ENCODE results near the gene UBE2M.

The UBE2M gene

DNA sequence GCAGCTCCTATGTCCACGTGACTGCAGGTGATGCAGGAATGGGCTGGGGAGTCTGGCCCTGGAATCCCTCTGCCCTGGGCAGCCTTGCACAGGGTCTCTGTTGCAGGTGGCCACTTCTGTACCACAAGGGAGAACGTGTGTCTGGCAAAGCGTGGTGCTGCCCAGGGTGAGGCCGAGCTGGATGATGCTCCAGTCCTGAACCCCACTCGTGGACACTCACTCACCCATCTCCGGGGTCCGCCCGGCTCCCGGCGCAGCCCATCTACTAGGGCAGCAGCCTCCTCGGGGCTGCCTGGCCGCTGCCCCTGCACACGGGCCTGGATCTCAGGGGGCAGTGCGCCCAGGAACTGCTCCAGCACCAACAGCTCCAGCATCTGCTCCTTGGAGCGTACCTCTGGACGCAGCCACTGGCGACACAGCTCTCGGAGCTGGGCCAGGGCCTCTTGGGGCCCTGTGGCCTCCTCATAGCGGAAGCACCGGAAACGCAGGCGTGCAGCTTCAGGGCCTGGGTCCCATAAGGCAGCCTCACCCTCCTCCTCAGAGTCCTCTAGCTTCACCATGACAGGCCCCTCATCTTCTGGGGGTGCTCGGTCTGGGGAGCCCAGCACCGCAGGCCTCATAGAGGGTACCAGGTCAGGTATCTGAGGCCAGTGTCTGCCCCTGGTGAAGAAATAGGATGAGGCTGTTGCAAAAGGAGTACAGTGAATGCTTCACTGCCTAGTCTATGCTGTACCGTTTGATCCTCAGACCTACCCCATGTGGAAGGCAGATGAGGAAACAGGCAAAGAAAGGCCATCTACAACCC is 12.6 kb upstream of the UBE2M start:
- no peak for DNase-seq

DNA sequence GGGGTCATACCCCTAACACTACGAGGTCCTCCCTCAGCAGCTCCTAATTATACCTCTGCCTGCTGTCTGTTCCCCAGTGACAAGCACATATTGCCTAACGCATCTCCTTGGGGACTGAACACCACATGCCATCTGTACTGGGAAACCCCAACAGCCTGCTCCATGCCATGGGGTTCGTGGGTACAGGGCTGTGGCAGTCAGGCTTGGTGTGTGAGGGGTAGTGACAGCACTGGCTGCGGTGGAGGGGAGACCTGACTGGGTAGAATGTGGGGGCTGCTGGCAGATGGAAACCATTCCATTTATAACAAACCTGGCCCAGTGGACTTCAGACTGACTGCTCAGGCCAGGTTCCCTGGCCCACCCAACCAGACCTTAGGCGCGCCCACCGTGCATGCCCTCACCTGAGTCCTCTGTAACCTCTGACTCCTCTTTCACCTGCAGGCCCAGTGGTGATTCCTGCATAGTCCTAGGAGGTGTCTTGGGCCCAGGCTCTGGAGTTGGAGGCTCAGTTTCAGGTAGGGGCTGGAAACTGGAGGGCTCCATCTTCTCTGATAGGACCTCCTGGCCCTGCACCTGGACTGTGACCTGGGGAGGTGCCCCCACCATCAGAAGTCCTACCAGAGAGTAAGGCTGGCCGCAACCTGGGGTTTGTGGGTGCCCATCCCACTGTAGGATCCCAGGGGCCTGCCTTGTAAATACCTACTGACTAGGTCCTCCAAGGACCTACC is 11.7 kb upstream of the UBE2M start:
- no peak for DNase-seq

DNA sequence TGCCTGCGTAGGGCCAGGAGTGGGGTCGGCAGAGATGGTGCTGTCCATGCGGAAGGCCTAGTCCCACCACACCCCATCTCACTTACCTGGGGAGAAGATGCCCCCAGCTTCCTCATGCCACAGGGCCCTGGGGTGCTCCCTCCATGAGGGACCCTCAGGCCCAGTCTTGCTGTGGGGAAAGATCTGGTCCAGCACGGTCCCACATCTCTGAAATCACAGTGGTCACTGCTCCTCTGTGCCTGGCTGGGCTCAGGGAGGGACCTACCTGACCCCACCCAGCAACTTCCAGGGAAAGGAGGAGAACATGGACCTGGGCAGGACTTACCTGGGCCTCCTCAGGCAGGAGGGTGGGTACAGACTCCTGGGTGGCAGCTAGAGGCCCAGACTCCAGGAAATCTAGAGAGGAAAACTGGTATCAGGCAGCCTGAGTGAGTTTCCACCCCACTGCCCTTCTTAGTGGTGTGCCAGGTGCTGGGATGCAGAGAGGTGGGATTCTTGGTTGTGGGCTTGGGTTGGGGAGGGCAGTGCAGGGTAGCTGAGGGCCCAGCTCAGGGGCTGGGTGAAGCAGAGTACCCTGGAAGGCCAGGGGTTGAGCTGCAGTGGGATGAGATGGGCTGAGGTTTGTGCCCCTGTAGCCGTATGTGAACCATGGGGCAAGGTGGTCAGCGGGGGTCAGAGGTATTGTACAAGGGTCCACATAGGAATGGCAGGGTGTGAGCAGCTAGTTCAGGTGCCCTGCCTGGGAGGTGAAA is 11.0 kb upstream of the UBE2M start:
- no peak for DNase-seq

DNA sequence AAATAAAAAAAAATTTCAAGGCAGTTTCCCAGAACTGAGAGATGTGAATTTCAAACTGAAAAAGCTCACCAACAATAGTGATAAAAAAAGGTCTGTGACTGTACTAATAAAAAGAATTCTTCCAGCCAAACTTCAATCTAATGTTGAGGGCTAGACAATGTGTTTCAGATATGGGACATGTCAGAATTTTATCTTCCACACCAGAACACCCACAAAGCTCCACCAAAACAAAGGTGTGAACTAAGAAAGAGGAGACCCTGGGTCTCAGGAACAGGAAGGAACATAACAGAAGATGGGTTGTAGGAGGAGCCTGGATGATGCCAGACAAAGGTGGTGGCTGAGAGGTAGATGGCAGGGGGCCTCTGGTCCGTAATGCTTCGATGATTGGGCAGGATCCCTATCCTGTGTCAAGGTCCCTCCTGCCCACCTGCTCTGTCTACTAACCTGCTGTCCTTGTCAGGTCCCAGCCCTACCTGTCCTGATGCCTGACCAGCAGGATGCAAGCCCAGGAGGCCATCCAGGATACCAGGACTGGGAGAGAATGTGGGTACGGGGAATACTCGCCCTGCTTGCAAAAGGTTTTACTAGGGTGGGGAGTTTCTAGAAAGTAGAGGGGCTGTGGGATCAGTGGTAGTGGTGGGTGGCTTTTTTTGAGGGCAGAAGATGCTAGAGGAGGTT is 10.2 kb upstream of the UBE2M start:
- DNase-seq, result no peak

DNA sequence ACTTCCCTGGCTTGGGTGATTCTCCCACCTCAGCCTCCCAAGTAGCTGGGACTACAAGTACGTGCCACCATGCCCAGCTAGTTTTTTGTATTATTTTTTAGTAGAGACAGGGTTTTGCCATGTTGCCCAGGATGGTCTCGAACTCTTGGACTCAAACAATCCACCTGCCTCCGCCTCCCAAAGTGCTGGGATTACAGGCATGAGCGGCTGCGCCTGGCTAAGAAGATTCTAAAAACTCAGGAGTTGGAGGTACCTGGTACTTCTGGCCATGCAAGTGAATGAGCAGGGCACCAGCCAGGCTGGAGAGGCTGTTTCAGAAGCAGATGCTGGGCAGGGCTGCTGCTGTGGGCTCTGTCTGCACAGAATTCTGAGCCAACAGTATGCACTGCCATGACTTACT is 8.6 kb upstream of the UBE2M start:
- no peak for DNase-seq

DNA sequence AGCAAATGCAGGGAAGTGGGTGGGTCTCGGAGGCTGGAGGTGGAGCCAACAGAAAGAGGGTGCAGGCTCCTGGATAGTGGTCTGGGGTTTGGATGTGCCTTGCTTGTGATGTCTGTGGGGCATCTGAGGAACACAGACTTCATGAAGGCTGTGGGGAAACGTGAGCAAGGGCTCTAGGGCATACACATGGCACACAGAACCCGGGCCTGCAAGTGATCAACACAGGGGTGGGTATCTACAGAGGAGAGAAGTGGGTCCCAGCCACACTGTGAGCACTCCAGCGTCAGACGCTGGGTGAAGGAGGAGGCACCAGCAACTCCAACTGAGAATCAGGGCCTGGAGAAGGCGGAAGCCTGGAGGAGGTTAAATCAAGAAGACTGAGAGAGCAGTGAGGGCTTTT is 5.4 kb upstream of the UBE2M start:
- no peak for DNase-seq

DNA sequence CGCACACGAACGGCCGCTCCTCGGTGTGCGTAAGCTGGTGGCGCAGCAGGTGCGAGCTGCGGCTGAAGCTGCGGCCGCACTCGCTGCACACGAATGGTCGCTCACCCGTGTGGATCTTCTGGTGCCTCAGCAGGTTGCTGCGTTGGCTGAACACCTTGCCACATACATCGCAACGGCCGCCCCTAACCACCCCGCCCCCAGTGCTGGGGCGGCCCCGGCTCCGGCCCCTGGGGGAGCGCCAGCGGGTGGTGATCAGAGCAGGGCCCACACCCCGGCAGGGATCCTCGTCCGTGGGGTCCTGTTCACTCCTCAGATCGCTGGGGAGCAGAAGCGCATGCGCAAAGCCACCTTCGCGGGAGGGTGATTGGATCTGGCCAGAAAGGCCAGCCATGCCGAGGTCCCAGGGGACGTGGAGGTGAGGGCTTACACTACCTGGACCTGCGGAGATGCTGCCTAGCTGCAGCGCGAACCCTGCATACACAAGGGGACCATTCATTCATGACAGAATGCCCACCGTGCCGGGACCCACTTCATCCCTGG is 4.7 kb upstream of the UBE2M start:
- no peak for DNase-seq

DNA sequence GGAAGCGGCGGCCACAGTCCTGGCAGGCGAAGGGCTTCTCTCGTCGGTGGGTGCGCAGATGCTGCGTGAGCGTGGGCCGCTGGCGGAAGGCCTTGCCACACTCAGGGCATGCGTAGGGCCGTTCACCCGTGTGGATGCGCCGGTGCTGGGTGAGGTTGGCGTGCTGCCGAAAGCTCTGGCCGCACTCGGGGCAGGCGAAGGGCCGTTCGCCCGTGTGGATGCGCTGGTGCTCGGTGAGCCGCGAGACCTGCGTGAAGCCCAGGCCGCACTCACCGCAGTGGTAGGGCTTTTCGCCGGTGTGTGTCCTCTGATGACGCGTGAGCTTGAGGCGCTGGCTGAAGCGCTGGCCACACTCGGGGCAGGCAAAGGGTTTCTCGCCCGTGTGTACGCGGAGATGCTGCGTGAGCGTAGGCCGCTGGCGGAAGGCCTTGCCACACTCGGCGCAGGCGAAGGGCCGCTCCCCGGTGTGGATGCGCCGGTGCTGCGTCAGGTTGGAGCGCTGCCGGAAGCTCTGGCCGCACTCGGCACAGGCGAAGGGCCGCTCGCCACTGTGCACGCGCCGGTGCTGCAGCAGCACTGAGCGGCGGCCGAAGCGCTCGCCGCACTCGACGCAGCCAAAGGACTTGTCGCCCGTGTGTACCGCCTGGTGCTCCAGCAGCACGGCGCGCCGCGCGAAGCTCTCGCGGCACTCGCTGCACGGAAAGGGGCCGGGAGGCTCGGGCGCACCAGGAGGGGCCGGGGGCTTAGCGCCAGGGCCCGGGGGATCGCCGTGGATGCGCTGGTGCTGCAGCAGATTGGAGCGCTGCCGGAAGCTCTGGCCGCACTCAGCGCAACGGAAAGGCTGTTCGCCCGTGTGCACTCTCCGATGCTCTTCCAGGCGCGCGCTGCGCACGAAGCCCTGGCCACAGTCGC is 4.0 kb upstream of the UBE2M start:
- DNase-seq, result no peak

DNA sequence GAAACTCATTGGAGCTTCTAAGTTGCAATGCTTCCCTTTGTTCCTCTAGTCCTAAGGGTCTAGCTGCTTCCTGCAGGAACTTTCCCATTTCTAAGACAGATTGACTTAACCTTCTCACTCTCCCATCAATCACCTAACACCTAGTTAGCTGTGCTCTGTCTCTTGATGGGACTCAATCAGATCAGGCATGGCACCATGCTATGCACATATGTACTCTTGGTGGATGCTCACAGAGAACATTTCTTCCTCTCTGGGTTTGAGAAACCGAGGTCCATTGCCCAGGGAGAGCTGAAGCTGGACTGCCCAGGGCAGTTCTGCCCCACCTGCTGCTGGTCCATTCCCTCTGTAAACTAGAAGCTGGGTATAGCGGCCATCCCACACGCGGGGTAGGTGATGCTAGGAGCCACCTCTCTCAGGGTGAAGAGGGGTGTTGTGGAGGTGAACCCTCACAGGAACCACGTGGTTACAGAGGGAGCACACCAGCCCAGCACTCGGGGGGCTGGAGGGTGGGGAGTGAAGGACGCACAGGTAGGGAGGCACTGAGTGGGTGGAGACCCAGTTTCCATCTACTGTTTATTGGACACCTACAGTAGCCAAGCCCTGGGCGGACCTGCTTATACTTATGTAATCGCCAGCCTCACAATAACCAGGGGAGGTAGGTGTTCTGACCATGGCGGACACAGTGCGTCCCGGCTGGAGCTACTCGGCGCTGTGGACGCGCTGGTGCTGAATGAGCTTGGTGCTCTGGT is 3.1 kb upstream of the UBE2M start:
- DNase-seq, result no peak

DNA sequence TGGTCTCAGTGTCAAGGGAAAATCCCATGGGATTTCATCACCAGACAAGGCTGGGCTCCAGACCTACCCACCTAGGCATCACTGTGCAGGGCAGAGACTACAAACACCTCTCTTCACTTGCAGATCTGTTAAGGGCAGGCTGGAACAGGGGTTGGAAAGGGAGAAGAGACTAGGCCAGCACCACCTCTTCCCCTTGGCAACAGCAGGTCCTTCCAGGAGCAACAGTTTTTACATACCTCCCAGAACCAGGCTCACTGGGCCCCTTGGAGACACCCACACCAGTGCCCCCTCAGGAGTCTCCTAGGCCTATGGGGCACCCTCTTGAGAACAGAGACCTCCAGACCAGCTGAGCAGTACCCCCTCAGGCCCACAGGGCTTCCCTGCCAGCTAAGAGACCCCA is 2.5 kb upstream of the UBE2M start:
- DNase-seq, result no peak

DNA sequence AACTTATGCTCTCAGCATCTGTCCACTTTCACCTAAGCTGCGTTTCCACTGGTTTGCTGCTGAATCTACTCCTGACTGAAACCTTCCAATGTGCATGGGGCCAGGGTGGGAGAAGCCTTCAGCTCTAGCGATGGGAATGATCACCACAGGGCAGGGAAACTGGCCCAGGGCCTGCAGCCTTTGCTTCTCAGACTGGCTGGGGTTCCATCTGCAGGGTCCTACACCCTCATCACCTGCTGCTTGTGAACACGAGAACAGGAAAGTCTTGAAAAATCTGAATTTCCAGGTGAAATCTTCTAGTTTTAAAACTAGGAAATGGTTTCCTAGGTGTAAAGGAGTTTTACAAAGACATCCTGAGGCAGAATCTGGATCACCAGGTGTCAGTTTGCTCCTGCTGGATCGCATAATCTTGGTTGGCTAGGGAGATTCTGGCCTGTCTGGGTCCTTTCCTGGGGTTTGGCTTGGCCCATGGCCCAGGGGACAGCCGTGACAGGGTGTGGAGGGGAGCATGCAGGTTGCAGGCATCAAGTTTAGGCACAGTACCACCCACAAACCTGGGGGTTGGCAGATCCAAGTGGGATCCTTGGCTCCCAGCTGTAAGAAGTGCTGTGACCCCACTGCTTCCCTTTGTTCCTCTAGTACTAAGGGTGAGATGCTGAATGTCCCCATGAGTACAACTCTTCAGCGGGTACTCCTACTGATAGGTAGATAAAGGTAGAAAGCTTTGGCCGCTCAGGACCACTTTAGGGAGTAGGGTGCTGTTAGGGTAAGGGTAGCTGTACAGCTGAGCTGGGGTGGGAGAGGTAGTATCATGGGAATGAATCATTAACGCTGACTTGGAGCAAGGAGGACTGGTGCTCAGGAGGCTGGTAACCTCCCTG is 1.8 kb upstream of the UBE2M start:
- DNase-seq, result no peak

DNA sequence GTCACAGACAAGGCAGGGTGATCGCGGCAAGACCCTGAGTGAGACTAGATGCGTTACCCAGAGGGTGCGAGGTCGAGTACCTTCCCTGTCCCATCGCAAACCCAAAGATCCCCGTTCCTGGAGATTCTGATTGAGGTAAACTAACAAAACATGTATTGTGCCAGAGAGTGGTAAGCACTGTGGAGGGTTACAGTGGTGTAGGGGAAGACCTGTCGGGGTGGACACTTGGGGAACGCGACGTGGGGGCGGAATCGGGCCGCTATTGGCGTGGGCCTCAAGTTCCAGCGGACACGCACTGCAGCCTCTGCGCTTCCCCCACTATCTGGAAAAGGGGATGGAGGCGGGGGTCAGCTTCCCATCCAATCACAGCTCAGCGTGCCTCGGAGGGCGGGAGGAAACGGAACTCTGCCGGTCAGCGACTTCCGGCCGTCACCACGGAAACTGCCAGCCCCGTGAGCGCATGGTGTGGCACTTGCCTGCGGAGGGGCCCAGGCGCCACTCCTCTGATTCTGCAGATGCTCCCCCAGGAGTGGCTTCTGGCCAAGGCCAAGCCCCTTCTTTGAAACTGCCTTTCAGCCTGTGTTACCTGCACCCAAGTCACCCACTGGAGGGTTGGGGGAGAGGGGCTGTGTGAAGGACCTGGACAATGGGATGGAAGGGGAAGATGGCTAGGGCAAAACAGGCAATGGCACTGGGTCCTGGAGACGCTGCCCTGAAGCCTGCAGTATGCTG is 1.0 kb upstream of the UBE2M start:
- no peak for DNase-seq

DNA sequence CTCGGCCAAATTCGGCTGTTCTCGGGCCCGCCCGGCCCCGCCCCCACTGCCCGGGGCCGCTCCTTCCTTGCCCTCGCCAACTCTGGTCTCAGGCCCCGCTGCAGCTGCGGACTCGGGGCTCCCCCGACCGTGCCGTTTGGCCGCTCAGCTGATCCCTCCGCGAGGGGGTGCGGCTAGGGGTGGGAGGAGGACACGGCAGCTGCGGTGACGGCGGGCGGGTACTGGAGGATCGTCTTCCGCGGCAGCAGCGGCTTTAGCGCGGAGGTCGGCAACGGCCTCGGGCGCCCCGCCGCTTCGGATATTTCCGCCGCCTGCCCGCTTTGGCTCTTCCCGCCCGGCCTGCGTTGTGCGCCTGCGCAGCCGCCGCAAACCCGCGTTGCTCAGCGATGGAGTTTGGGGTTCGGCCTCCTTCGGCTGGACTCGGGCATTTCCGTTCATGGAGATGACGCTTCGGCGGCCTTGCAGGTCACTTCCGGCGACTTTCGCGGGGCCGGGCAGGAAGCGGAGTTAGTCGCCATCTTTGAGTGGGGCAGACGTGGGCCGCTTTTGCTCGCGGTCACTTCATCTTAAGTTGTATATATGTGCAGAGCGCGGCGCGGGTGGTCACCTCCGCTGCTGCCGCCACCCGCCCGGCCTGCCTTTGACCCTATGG is 338 bp upstream of the UBE2M start:
- DNase-seq, result no peak

DNA sequence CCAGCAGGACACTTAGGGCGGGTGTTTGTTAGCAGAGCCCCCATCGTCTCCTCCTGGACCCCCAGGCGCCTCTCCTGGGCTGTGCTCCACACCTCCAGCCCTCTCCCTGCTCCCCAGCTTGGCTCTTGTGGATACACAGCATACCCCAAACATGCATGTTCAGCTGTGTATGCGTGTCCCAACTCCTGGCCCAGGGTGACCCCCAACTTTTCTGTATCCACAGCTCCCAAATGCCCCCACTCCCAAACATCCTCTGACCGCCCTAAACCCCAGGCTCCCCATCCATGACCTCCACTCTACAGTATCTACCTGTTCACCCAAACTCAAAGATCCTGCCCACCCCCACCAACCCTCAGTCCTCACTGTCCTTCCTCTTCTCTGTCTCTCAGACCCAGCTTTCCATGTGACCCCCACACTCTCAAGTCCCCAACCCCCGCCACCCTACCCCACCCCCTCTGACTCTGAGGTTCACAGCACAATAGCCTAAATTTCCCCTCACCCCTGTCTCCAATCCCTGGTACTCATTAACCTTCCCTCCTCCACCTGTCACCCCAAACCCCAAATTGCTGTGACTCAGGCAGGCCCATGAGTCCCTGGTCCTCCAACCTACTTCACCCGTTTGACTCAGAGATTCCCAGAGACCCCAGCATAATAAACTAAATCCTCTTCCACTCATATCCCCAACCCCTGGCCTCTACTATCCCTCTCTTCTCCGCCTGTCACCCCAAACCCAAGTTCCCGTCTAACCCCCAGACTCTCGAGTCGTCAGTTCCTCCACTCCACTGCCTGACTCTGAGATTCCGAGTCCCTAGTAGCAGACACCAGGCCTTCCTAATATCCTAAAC is 968 bp downstream of the UBE2M start:
- no peak for DNase-seq

DNA sequence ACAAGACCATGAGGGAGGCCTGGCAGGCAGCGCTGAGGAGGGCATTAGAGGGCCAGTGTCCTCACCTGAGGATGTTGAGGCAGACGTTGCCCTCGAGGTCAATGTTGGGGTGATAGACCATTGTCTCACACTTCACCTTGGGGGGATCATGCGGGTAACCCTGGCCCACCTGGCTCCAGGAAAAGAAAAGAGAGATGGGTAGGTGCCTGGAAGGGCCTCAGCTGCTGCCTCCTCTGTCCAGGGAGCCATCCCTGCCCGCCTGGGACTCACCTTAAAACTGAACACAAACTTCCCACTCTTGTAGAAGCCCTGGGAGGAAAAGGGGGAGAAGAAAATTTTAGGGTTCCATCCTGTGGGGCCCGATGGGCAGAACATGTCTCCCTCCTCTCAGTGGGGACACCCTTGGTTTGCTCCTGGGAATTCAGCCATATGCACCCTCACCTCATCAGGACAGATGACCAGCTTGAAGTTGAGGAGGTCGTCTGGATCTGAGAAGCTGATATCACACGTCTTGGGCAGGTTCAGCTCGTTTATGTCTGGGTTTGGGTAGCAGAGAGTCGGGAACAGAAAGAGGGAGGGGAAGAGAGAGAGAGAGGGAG is 1.7 kb downstream of the UBE2M start:
- DNase-seq, result no peak

DNA sequence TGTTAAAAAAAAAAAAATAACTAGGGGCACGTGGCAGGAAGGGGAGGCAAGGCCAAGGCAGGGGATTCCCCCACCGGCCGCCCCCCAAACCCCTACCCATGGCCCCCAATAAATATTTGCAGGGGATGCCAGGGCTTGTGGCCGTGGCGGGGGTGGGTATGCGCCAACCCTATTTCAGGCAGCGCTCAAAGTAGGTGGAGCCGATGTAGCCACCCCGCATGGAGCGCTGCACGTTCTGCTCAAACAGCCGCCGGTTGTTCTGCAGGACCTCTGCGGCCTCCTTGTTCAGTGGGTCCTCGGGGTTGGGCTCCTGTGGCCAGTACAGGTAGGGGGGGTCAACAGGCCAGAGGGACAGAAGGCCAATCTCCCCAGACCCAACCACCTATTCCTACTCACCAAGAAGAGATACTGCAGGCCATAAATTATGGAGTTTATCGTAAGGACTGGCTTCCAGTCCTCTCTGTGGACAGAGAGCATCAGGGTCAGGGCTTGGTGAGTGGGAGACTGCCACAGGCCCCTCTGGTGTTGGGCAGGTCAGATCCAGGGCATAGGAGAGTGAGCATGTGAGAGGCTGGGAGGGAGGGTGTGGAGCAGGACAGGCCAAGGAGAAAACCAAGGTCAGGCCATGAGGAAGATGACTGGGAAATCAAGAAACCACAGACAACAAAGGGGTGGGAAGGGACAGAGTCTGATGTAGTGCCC is 2.3 kb downstream of the UBE2M start:
- DNase-seq, result no peak
